ENCODE data around the gene STK32B.

The STK32B gene

GRCh38 chr4:5114950-5115349 is 63.7 kb downstream of the STK32B start:
- TF ChIP-seq ZFX (IDR thresholded peaks at IDR 0.05; ENCODE audit: borderline replicate concordance): no peak
- TF ChIP-seq, protein P1, sequence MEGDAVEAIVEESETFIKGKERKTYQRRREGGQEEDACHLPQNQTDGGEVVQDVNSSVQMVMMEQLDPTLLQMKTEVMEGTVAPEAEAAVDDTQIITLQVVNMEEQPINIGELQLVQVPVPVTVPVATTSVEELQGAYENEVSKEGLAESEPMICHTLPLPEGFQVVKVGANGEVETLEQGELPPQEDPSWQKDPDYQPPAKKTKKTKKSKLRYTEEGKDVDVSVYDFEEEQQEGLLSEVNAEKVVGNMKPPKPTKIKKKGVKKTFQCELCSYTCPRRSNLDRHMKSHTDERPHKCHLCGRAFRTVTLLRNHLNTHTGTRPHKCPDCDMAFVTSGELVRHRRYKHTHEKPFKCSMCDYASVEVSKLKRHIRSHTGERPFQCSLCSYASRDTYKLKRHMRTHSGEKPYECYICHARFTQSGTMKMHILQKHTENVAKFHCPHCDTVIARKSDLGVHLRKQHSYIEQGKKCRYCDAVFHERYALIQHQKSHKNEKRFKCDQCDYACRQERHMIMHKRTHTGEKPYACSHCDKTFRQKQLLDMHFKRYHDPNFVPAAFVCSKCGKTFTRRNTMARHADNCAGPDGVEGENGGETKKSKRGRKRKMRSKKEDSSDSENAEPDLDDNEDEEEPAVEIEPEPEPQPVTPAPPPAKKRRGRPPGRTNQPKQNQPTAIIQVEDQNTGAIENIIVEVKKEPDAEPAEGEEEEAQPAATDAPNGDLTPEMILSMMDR (IDR thresholded peaks at IDR 0.05): no peak
- no peak overlapping the region for H3K27ac ChIP-seq

DNA sequence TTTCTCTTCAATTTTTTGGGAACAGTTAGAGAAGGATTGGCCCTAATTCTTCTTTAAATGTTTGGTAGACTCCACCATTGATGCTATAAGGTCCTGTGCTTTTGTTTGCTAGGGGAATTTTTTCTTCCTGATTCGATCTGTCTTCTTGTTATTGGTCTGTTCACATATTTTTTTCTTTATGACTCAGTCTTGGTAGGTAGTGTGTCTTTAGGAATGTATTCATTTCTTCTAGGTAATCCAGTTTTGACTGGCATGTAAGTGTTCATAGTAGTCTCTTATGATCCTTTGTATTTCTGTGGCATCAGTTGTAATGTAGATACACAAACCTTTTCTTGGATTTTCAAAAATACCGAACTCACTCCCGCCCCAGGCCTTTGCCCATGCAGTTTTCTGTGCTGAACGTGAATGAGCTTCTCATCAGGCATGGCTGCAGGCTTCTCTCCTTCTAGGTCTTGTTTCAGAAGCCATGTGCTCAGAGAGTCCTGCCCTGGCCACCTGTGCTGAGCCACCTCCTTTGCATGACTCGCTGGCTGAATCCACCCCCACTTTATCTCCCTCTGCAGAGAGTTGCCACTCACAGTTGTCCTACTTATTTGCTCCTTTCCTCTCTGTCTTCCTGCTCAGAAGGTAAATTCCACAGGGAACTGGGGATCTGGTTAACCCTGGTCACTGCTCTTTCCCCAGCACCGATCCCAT is 67.0 kb downstream of the STK32B start:
- no peak overlapping the region for H3K27ac ChIP-seq
- TF ChIP-seq, protein P1 (IDR thresholded peaks at IDR 0.05): no peak
- TF ChIP-seq ZFX (IDR thresholded peaks at IDR 0.05; ENCODE audit: borderline replicate concordance): no peak

DNA sequence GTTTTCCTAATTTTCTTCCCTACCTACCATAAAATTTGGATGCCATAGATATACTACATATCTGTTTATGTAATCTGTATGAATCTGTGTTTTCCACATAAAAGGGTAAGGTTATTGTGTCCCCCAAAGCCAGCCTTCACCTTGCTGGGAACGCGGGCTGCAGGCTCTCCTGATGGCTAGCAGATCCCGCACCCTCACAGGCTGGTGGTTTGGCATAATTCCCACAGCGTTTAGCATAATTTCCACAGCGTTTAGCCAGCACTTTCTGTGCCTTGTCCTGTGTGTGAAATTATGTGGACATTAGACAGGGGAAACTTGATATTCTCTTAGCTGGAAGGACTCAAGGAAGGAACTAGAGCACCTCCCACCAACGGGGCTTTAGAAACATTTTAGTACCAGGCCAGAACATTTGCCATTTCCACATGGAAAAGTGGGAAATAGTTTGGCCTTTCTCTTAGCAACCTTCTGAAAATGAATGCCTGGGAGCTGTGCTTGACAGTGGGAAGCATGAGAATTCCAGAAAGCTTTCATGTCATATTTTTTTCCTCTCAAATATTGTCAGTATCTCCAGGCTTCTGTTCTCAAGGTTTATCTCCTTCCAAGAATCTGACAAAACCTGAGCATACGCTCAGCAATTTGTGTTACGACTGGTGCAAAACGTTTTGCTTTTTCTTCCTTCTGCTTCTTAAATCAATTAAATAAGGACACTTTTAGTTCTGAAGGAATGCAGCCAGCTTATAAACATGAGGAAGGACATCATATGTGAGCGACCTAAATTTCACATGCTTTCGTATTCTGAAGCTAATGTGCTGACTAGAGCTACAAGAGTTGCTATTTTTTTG is 67.9 kb downstream of the STK32B start:
- TF ChIP-seq ZFX (IDR thresholded peaks at IDR 0.05; ENCODE audit: borderline replicate concordance): no peak
- no peak overlapping the region for H3K27ac ChIP-seq

DNA sequence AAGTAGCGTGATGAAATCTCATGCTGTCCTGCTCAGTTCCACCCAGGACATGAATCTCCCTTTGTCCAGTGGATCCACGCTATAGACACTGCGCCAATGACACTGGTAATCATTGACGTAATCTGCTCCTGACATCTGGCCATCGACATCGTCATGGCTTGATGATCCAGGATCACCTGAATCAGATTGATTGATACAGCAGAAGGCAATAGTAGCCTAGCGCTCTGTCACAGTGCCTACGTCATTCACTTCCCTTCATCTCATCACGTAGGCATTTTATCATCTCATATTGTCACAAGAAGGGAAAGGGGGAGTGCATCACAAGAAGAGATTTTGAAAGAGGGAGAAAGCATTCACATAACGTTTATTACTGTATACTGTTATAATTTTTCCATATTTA is 68.8 kb downstream of the STK32B start:
- TF ChIP-seq ZFX (IDR thresholded peaks at IDR 0.05; ENCODE audit: borderline replicate concordance): no peak
- H3K27ac ChIP-seq: no peak overlapping the region

- TF ChIP-seq, protein P1 (IDR thresholded peaks at IDR 0.05): no peak
- TF ChIP-seq ZFX (IDR thresholded peaks at IDR 0.05; ENCODE audit: borderline replicate concordance): no peak
- H3K27ac ChIP-seq: no peak overlapping the region
Measured at GRCh38 chr4:5120468-5120867, 69.2 kb downstream of the STK32B start.

GRCh38 chr4:5122114-5122513 is 70.8 kb downstream of the STK32B start:
- no peak overlapping the region for H3K27ac ChIP-seq
- TF ChIP-seq ZFX (IDR thresholded peaks at IDR 0.05; ENCODE audit: borderline replicate concordance): no peak
- TF ChIP-seq, protein P1 (IDR thresholded peaks at IDR 0.05): no peak

DNA sequence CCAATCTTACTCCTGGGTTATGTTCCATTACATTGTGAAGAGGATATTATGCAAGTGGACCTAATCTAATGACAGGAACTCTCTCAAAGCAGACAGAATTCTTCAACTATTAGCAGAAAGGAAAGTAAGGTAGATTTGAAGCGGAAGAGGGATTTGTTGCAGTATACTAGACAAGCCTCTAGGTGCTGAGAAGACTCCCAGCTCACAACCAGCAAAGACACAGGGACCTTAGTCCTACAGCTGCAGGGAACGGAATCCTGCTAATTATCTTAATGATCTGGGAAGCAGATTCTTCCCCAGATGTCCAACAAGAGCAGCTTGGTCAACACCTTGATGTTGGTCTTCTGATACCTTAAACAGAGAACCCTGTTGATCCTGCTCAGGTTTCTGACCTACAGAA is 73.6 kb downstream of the STK32B start:
- TF ChIP-seq, protein P1 (IDR thresholded peaks at IDR 0.05): no peak
- TF ChIP-seq ZFX (IDR thresholded peaks at IDR 0.05; ENCODE audit: borderline replicate concordance): no peak

DNA sequence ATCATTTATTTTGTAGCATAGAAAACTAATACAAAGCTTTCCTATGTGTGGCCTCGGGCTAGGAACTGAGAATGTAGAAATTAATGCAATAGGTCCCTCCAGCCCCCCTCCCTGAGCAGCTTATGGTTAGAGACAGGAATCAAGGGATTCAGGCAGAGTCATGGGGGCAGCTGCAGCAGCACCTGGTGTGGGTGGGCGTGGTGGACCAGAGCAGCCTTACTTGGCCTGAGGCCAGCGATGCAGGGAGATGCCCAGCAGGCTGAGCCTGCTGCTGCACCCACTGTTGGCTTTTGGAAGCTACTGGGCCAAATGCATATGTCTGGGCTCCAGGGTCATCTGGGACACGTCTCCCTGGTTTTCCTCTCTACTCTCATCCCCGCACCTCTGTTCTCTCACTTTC is 74.0 kb downstream of the STK32B start:
- H3K27ac ChIP-seq: no peak overlapping the region
- TF ChIP-seq ZFX (IDR thresholded peaks at IDR 0.05; ENCODE audit: borderline replicate concordance): no peak
- TF ChIP-seq, protein P1 (IDR thresholded peaks at IDR 0.05): no peak

More for the DNA sequence above, 73.6 kb downstream of the STK32B start:
- no peak overlapping the region for H3K27ac ChIP-seq

All from 22Rv1 (cell line).